Measurements from ENCODE around the gene FGF2.

DNA sequence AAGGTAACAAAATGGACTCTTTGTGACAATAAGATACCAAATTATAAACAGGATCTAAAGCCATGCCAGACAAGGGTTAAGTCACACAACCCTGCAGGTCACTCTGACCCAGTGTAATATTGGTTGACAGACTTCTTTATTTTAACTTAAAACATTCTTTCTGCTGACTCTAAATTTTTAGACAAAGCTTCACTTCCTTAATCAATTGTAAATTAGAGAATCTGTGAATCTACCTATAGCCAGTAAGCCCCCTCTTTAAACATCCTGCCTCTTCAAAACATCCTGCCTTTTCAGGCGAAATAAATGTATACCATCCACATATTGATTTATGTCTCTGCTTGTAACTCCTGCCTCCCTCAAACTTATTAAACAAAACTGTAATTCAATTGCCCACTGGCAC, 81.6 kb downstream of the FGF2 start:
- TF ChIP-seq, protein P1, sequence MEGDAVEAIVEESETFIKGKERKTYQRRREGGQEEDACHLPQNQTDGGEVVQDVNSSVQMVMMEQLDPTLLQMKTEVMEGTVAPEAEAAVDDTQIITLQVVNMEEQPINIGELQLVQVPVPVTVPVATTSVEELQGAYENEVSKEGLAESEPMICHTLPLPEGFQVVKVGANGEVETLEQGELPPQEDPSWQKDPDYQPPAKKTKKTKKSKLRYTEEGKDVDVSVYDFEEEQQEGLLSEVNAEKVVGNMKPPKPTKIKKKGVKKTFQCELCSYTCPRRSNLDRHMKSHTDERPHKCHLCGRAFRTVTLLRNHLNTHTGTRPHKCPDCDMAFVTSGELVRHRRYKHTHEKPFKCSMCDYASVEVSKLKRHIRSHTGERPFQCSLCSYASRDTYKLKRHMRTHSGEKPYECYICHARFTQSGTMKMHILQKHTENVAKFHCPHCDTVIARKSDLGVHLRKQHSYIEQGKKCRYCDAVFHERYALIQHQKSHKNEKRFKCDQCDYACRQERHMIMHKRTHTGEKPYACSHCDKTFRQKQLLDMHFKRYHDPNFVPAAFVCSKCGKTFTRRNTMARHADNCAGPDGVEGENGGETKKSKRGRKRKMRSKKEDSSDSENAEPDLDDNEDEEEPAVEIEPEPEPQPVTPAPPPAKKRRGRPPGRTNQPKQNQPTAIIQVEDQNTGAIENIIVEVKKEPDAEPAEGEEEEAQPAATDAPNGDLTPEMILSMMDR (conservative IDR thresholded peaks at IDR 0.05; ENCODE audit: low read depth, low read length): no peak
- no peak for TF ChIP-seq EZH2 (IDR thresholded peaks at IDR 0.05; ENCODE audit: borderline replicate concordance, low read depth, low read length, poor library complexity, severe bottlenecking)
